HG02973 (cell line): ENCODE data around the gene KRT75.
"Not testable (repeated sequence)": the region's sequence is repeated elsewhere in the genome, so short reads cannot be mapped to it uniquely, and the experiment has no call there.

Experiments used
- ATAC-seq: cut with Tn5 transposase; IDR thresholded peaks from one replicate; pipeline ENCODE4 v1.9.1; 2021; ENCODE audit warnings: moderate library complexity; ENCODE audit not compliant: unreplicated experiment

KRT75 gene

DNA sequence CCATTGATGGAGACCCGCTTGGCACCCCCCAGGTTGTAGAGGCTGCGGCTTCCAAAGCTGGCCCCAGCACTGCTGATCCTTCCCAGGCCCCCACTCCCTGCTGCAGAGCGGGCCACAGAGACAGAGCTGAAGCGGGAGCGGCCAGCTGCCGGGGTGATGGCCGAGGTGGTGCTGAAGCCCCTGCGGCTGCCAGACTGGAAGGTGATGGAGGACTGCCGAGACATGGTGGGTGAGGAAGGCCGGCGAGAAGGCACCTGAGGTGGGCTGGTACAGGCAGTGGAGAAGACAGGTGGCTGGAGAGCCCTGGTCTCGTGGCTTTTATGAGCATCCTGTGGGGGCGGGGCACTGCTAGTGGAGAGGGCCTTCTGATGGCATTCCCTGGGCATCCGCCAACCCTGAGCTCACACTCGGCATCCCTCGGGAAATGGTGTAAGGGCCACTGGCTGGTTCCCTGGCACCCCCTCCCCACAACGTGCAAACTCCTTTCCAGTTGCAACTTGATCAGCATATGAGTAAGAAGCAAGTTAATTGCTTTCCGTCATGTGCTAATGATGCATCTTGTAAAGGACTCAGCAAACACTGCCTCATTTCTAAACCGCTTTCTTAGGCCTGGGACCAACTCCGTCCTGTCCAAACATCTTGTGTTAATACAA lies at the start of gene KRT75:
KRT75 (minus strand) TSS at position 291 of the 653 bp plus-strand sequence; CDS start at position 224, 67 bp downstream.
- ATAC-seq, result no peak

DNA sequence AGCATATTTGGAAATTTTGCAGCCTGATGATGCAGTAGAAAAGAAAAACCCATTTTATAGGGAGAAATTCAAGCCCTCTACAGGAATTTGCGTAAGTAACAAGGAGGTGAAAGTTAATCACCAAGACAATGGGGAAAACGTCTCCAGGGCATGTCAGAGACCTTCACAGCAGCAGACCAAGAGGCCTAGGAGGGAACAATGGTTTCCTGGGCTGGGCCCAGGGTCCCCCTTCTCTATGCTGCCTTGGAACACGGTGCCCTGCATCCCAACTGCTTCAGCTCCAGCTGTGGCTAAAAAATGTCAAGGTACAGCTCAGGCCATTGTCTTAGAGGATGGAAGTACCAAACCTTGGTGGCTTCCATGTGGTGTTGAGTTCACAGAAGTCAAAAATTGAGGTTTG lies 45.9 kb upstream of the KRT75 start:
- ATAC-seq, result no peak

DNA sequence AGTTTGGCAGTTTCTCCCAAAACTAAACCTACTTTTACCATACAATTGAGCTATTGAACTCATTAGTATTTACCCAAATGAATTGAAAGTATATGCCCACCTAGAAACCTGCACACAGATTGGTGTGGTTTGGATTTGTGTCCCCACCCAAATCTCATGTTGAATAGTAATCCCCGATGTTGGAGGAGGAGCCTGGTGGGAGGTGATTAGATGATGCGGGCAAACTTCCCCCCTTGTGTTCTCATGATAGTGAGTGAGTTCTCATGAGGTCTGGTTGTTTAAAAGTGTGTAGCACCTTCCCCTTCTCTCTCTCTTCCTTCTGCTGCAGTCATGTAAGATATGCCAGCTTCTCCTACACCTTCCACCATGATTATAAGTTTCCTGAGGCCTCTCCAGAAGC lies 43.5 kb upstream of the KRT75 start:
- ATAC-seq, result no peak

DNA sequence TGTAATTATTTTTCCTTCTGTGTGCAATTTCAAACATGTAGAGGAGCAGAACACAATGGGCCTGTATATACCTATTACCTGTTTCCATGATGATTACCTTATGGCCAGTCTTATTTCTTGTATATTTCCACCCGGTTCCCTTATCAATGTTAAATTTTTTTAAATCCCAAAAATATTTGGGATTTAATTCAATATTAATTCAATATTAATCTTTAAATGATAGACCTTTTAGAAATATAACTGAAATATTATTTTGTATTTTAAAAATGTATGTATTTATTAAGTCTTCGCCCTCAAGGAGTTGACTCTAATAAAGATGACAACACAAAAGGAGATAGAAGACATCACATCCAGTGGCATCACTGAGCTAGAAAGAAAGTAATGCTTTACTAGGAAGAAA lies 40.0 kb upstream of the KRT75 start:
- ATAC-seq, result no peak

DNA sequence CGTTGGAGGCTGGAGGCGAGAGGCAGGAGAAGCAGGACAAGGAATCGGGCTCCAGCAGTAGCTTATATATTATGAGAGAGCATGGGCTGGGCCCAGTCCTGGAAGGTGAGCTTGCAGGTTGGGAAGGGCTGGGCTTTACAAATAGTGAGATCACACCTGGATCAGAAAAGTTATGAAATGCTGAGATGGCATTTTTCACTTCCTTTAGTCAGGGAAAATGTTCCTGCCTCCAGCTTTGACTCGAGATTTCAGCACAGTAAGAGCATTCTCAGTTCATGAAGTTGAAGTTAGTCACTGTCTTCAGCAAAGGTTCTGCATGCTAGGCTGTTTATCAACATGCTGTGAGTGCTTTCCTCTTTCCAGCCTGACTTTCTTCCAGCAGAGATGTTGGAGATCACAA lies 39.6 kb upstream of the KRT75 start, which contains the start of gene KRT6C:
KRT6C (minus strand) TSS at position 38 of the 400 bp plus-strand sequence. CDS start 68 bp downstream, outside the sequence.
- no peak for ATAC-seq

DNA sequence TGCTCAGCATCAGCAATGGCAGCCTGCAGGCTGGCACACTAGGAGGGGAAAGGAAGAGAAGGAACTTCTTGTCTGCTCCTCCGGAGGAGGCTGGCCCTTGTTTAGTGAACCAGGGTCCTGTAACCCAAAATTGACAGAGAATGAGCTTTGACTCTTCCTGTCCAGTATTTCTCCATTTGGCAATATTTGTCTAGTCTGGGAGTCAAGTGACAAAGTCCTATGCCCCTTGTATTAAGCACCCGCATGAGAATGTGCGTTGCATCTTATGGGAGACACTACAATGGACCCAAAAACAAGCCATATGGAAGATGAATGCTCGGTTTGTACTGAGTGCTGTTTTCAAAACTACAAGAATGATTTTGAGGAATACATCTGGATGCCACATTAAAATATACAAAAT lies 35.7 kb upstream of the KRT75 start:
- ATAC-seq, result no peak

DNA sequence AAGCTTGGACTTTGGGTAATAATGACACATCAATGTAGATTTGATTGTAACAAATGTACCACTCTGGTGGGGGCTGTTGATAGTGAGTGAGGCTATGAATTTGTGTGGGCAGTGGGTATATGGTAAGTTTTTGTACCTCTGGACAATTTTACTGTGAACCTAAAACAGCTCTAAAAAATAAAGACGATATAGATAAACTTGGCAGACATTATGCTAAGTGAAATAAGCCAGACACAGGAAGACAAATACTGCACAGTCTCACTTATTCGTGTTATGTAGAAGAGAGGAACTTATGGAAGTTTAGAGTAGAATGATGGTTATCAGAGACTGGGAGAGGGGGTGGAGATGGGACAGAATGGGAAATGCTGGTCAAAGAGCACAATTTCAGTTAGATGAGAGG lies 30.7 kb upstream of the KRT75 start:
- ATAC-seq, result no peak

DNA sequence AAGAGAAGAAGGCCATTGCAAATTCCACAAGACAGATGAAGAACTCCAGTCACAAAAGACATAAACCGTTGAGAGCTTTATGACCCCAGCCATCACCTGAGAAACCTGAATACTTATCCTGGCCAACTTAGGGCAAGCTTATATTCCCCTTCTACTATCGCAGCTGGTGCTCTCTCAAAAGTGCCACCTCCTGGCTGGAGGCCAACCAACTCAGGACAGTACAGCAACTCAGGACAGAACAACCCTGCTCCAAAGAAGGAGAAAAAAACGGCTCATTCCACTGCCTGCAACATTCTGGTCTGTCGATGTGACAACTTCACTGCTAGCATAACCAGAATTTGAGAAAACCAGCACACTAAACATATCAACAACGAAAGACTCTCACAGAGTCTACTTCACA lies 27.5 kb upstream of the KRT75 start:
- ATAC-seq, result no peak

DNA sequence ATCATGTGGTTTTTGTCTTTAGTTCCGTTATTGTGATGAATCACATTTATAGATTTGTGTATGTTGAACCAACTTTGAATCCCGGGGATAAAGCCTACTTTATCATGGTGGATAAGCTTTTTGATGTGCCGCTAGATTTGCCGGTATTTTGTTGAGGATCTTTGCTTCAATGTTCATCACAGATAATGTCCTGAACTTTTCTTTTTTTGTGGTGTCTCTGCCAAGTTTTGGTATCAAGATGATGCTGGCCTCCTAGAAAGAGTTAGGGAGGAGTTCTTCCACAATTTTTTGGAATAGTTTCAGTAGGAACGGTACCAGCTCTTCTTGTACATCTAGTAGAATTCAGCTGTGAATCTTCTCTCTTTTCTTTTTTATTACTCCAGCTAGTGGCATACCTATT lies 24.7 kb upstream of the KRT75 start:
- no peak for ATAC-seq

DNA sequence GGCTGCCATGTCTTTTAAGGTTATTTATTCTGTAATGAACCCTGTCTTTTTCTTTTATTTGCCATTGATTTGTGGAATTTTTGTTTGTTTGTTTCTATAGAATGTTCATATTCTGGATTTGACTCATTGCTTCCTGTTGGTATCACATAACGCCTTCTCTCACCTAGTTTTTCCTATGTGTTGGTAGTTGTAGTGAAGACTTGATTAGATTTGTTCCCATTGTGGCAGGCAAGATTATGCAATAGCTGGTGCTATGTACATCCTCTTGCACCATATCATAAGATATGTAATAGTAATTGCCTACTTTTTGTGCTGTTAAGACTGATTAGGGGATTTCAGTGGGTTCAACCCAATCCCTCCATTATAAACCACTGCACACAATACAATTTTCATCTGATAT lies 21.6 kb upstream of the KRT75 start:
- no peak for ATAC-seq

DNA sequence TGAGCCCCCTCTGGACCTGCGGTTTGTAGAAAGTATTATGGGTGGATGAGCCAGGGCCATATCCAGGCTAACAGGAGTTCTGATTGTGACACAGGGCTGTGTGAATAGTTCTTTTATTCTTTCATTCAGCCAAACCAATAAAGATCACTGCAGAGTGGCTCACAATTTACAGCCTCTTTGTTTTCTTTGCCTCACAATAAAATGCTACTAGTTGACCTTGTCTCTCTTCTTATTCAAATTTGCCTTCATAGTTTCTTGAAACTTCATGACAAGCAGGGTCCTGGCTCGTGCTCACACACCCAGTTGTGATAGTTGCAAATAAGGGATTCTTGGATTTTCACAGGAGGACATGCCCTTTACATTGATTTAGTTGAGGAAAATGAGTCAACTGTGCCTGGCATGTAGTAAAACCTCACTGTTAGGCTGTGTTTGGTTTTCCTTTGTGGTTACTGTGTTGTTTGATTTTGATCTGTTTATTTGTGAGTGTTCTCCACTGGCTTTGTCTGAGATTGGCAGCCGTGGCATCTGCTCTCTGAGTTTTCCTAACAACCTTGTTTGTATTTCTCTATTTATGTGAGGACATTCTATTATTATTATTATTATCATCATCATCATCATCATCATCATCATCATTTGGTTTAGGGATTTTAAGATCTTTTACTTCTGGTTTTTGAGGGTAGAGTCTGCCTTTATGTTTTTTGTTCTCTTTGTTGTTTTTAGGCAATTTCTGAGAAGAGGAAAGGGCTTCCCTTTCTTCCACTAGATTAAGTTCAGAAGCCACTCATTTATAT lies 20.4 kb upstream of the KRT75 start:
- ATAC-seq, result no peak

DNA sequence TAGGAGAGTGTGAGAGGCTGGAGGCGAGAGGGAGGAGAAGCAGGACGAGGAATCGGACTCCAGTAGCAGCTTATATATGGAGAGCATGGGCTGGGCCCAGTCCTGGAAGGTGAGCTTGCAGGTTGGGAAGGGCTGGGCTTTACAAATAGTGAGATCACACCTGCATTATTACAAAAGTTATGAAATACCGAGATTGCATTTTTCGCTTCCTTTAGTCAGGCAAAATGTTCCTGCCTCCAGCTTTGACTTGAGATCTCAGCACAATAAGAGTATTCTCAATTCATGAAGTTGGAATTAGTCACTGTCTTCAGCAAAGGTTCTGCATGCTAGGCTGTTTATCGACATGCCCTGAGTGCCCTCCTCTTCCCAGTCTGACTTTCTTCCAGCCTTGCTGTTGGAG lies 17.9 kb upstream of the KRT75 start, which contains the start of gene KRT6B:
KRT6B (minus strand) TSS at position 46 of the 400 bp plus-strand sequence. CDS start 68 bp downstream, outside the sequence.
- ATAC-seq, result no peak

DNA sequence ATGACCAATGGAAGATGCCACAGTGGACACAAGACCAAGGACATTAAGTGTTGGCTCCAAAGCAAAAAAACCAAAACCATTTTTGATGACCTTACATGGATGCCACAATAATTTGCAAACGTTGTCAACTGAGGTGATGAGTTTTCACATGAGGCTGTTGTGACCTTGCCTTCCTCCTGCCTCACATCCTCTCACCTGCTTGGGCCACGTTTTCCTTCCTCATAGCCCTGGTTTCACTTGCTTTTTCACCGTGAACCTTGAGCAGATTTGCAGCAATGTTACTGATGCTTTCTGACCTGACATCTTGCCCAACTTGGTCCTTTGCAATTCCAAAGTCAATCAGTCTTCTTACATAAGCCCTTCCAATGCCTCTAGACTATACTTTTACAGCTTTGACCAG lies 14.1 kb upstream of the KRT75 start:
- ATAC-seq, result no peak

DNA sequence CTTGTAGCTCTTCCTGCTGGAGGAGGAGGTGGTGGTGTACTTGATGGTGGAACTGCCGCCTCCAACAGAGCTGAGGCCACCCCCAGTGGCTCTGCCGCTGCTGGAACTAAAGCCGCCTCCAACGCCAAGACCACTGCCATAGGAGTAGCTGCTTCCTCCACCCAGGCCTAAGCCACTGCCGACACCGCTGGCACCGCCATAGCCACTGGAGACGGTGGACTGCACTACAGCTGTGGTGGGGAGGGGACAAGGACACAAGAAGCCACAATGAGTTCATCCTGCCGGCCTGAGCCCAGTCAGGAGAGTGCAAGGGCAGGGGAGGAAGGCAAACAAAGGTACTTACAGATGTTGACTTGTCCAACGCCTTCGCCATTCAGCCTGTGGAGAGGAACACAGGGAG lies 13.0 kb upstream of the KRT75 start:
- ATAC-seq, result not testable (repeated sequence)

DNA sequence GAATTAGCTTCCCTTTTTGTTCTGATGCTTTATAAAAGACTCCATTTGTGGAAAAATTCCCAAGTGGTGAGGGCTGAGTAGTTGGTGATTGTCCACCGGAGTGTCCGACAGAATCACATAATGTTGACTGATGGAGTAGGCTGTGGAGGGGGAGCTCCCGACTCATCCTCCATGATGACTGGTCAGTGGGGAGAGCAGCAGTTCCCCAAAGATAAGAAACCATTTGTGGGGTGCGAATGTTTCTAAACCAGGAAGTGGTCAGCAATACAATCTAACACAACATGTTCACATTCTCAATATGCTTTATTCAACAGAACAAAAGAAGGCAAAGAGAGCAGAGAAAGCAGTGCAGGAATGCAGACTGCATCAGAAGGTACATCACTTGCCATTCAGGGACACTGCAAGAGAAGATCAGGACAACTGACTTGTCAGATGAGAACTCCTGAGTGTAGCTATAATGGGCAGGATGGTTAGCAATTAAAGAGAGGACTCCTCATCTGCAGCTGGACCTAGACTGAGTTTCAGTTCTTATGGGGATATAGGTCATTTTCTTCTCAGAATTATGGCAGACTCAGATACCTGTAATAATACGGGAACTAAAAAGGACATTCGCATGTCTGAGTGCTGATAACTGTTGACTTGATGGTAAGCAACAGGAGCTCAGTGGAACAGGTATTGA lies 12.3 kb upstream of the KRT75 start:
- ATAC-seq, result no peak

DNA sequence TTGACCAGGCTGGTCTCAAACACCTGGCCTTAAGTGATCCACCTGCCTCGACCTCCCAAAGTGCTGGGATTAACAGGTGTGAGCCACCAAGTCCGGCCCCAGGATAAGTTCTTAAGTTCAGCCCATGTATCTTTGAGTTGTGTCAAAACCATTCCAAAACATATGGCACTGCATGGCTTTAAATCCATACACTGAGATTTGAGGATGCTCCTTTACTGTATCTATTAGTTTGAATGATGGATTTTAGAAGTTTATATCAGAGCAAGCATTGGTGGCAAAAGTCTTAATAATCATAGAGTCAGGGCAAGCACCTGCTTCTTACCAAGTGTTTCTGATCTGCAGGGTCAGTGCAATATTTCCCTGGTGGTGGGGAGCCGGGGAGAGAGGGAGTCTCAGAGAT lies 11.7 kb upstream of the KRT75 start:
- ATAC-seq, result no peak

DNA sequence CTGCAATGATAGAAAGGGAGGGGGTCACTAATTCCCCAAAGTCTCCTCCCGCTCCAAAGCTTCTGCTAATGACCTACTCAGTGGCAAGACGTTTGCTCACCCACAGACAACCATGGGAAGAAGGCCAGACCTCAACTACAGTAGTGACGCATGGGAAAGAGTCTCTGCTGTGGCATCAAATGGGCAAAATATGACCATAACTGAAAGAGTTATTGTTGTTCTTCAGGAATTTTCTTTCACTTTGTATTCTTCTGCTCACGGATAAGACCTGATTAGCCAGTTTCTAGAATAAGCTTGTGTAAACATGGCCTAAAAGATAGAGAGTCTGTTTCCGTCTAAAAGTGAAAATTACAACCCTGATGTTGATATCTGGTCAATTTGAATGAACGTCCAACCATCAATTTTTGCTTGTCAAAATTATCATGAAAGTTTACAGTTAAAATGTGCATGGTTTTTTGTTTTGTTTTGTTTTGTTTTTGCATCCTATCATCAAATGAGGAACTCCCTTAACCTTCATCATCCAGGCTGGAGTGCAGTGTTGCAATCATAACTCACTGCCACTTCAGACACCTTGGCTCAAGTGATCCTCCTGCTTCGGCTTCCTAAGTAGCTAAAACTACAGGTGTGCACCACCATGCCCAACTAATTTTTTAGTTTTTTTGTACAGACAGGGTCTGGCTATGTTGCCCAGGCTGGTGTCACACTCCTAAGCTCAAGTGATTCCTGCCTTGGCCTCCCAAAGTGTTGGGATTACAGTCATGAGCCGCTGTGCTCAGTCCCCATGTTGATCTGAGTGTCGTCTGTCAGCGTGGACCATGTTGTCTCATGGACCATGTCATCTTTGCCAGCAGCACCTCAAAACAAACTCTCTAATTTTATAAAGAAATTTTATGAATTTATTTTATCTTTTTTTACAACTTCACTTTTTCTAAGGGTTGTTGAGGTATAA lies 10.8 kb upstream of the KRT75 start:
- ATAC-seq, result no peak

DNA sequence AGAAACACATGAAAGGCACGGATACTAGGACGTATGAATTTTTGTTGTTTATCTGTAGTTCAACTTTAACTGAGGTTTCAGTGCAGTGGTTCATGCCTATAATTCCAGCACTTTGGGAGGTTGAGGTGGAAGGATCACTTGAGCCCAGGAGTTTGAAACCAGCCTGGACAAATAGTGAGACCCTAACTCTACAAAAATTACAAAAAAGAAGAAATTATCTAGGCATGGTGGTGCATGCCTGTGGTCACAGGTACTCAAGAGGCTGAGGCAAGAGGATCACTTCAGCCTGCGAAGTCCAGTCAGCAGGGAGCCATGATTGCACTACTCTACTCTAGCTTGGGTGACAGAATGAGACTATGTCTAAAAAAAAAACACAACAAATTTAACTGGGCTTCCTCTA lies 9.8 kb upstream of the KRT75 start:
- ATAC-seq, result no peak

DNA sequence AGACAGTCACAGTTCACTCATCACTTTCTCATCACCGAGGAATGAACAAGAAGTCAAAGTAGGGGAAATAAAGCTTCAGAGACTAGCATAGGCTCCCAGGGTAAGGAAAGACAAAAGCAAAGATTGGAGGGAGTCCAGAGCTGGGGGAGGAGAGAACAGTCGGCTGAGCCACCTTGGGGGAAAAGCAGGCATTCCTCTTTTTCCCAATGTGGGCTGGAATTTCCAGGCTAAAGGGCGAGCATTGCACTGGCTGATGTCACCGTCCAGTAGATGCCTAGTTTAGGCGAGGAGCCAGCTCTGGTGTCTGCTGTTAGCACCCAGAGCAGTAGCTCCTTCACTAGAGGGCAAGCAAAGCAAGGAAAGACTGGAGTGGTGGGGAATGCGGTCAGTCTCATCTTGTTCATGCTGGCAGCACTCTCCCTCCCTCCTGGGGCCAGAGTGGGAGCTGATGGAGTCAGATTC lies 8.5 kb upstream of the KRT75 start:
- ATAC-seq, result no peak

DNA sequence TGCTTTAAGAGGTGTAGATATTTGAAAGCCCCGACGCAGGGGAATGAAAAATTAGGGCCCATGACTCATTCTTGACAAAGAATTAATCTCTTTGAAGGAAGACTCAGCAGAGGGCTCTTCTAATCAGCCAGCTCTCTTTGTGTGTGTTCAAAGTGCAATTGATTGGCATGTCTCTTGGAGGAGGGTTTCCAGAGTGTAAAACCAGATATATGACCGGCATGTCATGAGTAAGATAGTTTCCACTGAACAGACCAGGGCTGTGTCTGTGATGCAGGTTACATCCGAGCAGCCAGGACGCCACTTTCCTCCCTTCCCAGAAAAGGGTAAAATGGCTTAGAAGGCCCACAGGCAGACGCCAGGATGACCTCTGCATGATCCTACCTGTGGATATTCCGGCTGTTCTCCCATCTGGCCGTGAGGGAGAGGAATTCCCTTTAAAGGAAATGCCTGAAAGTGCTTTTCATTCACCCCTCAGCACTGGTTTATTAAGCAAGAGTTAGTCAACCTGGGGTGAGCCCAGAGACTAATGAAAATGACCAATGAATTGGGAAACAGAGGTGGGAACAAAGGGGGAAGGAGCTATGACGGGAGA lies 7.2 kb upstream of the KRT75 start:
- no peak for ATAC-seq
